IMR-90 (cell line): ENCODE results near the gene FAS. TPM values are rescaled to one million over a fixed set of nuclear protein-coding genes. Genes with fewer than 3 reads are reported as not detected.

ENCODE experiments used
- ATAC-seq: fragments of 200-7000 bp; cut with Tn5 transposase; 2 replicates; pipeline ENCODE4 v1.9.1; 2020; ENCODE audit warnings: low read depth, mild to moderate bottlenecking, moderate library complexity
- BruUV-seq: library from RNA; stranded (reverse); fragments of 400-500 nt; replicated peaks from 2 replicates; lab custom pipeline; 2021; lab: Mats Ljungman, UMichigan
- CTCF ChIA-PET: fragments of 300-600 bp; formaldehyde crosslinking; extraction: SDS; loops from one replicate; lab custom pipeline; 2021; ENCODE audit warnings: antibody characterized with exemption; lab: Yijun Ruan, JAX
- POLR2A ChIA-PET: fragments of 300-600 bp; sonication (Branson Sonifier 250); formaldehyde crosslinking; loops from one replicate; lab custom pipeline; 2022; ENCODE audit warnings: antibody characterized with exemption; ENCODE audit not compliant: unreplicated experiment; lab: Charles Lee
- DNase-seq: peaks from one replicate; pipeline ENCODE4 v3.0.0; 2013
- H2AFZ ChIP-seq: replicated peaks from 2 replicates; pipeline ENCODE3; 2013; ENCODE audit warnings: low read length, mild to moderate bottlenecking; ENCODE audit not compliant: poor library complexity
- H2AK5ac ChIP-seq: 2 replicates; pipeline ENCODE4 v1.6.1; 2013; ENCODE audit warnings: low read depth, low read length, inconsistent platforms
- H2AK9ac ChIP-seq: replicated peaks from 2 replicates; pipeline ENCODE3; 2013; ENCODE audit warnings: mild to moderate bottlenecking, low read depth, low read length, moderate library complexity; ENCODE audit not compliant: poor library complexity
- H2BK120ac ChIP-seq: 2 replicates; pipeline ENCODE4 v1.6.1; 2013; ENCODE audit warnings: low read depth, low read length, inconsistent platforms
- H2BK15ac ChIP-seq: 3 replicates; pipeline ENCODE4 v1.6.1; 2013; ENCODE audit warnings: low read depth, low read length, inconsistent platforms
- H2BK20ac ChIP-seq: 2 replicates; pipeline ENCODE4 v1.6.1; 2013; ENCODE audit warnings: low read depth, mild to moderate bottlenecking, inconsistent platforms, low read length, moderate library complexity
- H2BK5ac ChIP-seq: 2 replicates; pipeline ENCODE4 v1.6.1; 2013; ENCODE audit warnings: mild to moderate bottlenecking, low read depth, low read length, inconsistent platforms; ENCODE audit not compliant: poor library complexity, severe bottlenecking
- H3K14ac ChIP-seq: replicated peaks from 2 replicates; pipeline ENCODE4 v1.6.1; 2013; ENCODE audit warnings: low read depth, low read length, inconsistent platforms
- H3K18ac ChIP-seq: 2 replicates; pipeline ENCODE4 v1.6.1; 2013; ENCODE audit warnings: low read depth, low read length, control low read depth
- H3K23ac ChIP-seq: 2 replicates; pipeline ENCODE4 v1.6.1; 2013; ENCODE audit warnings: low read depth, low read length, inconsistent platforms
- H3K27ac ChIP-seq: 2 replicates; pipeline ENCODE4 v1.5.1; 2013; ENCODE audit warnings: mild to moderate bottlenecking, control low read depth, low read length; ENCODE audit not compliant: insufficient read depth
- H3K27me3 ChIP-seq: 2 replicates; pipeline ENCODE4 v1.6.1; 2013; ENCODE audit warnings: low read length; ENCODE audit not compliant: control insufficient read depth, insufficient read depth
- H3K36me3 ChIP-seq: 2 replicates; pipeline ENCODE4 v1.6.1; 2013; ENCODE audit warnings: low read length, mixed read lengths; ENCODE audit not compliant: control insufficient read depth, insufficient read depth
- H3K4ac ChIP-seq: 2 replicates; pipeline ENCODE4 v1.6.1; 2013; ENCODE audit warnings: low read depth, low read length, inconsistent platforms
- H3K4me1 ChIP-seq: 2 replicates; pipeline ENCODE4 v1.6.1; 2013; ENCODE audit warnings: low read length, mixed read lengths; ENCODE audit not compliant: control insufficient read depth, insufficient read depth
- H3K4me2 ChIP-seq: 2 replicates; pipeline ENCODE4 v1.6.1; 2013; ENCODE audit warnings: low read depth, mild to moderate bottlenecking, control low read depth, low read length, moderate library complexity
- H3K4me3 ChIP-seq: 2 replicates; pipeline ENCODE4 v1.5.1; 2013; ENCODE audit warnings: low read depth, mild to moderate bottlenecking, control low read depth, low read length, moderate library complexity; ENCODE audit not compliant: insufficient read depth
- H3K56ac ChIP-seq: 2 replicates; pipeline ENCODE4 v1.6.1; 2013; ENCODE audit warnings: low read length, inconsistent platforms; ENCODE audit not compliant: insufficient read depth; ENCODE audit errors: extremely low read depth
- H3K79me1 ChIP-seq, 2 experiments: 2 replicates each; pipeline ENCODE4 v1.6.1; 2013; ENCODE audit warnings: low read length in 2 of 2, inconsistent platforms in 1 of 2, low read depth in 1 of 2
- H3K9ac ChIP-seq: 2 replicates; pipeline ENCODE4 v1.6.1; 2013; ENCODE audit warnings: low read depth, low read length, control low read depth
- H3K9me1 ChIP-seq: 2 replicates; pipeline ENCODE4 v1.6.1; 2013; ENCODE audit warnings: low read length, inconsistent platforms; ENCODE audit not compliant: insufficient read depth
- H3K9me3 ChIP-seq: 2 replicates; pipeline ENCODE4 v1.6.1; 2013; ENCODE audit warnings: low read length; ENCODE audit not compliant: control insufficient read depth, insufficient read depth
- H4K20me1 ChIP-seq: 2 replicates; pipeline ENCODE4 v1.6.1; 2013; ENCODE audit warnings: low read length, inconsistent platforms; ENCODE audit not compliant: insufficient read depth
- H4K5ac ChIP-seq: 2 replicates; pipeline ENCODE4 v1.6.1; 2013; ENCODE audit warnings: mild to moderate bottlenecking, low read depth, low read length, control low read depth
- H4K8ac ChIP-seq, 2 experiments: 2 replicates each; pipeline ENCODE4 v1.6.1; 2013; ENCODE audit warnings: low read depth in 2 of 2, low read length in 2 of 2, control low read depth in 1 of 2, inconsistent platforms in 1 of 2
- H4K91ac ChIP-seq: 2 replicates; pipeline ENCODE4 v1.6.1; 2013; ENCODE audit warnings: low read depth, low read length, inconsistent platforms; ENCODE audit not compliant: insufficient read depth
- RAD21 ChIP-seq: IDR thresholded peaks from 2 replicates; pipeline ENCODE4 v1.6.1; 2012; ENCODE audit warnings: low read length, improper control_type of control experiment
- WGBS, 2 experiments: methylation state at CpG; one replicate each; pipeline versions ENCODE4 v1.1.5 to v1.1.7; 2013; ENCODE audit warnings: missing lambda C conversion rate in 2 of 2; ENCODE audit not compliant: insufficient read length in 1 of 2; ENCODE audit errors: extremely low coverage in 2 of 2; 5-methylcytosine and 5-hydroxymethylcytosine counted together
- dilution Hi-C: fragments of 300-500 bp; cut with HindIII; formaldehyde crosslinking; loops from one replicate; pipeline ENCODE4 v1.14.3; 2018; ENCODE audit warnings: low sequenced_read_pairs; ENCODE audit not compliant: unreplicated experiment
- in situ Hi-C: fragments of 300-500 bp; cut with MboI; formaldehyde crosslinking; loops from 3 replicates; pipeline ENCODE4 v1.14.3; 2019; ENCODE audit warnings: low sequenced_read_pairs, inconsistent platforms, mixed read lengths
- intact Hi-C: fragments of 100-400 bp; cut with micrococcal nuclease; formaldehyde crosslinking; loops from 2 replicates; pipeline ENCODE4 v1.10.0; 2022
- polyA plus RNA-seq, 3 experiments: library from polyadenylated mRNA; depleted of rRNA; stranded (reverse); fragments of >200 nt; gene quantifications; 2 replicates each; pipeline ENCODE4 v1.2.3, GENCODE V29; 2012; ENCODE audit warnings: low replicate concordance in 1 of 3
- total RNA-seq: library from RNA; depleted of rRNA; stranded (reverse); fragments of >200 nt; gene quantifications from 2 replicates; pipeline ENCODE4 v1.2.3, GENCODE V29; 2012

FAS gene
- total and polyA plus RNA-seq, 2 of the 4 experiments (the other 2 are of a cell fraction), result 34.3 to 53.8 TPM

- H3K4me3 ChIP-seq, result no peak overlapping the region
- H3K9me3 ChIP-seq, result no peaks in the 10 kb centered on the region
- no peak overlapping the region for H3K9ac ChIP-seq
- dilution Hi-C loops, result no loop called here
- H3K4me1 ChIP-seq, result no peaks in the 10 kb centered on the region
- no peak overlapping the region for H3K4me2 ChIP-seq
- no peak overlapping the region for H3K27ac ChIP-seq
- CTCF ChIA-PET, result interaction anchor here (0.6 kb wide), 1 partner anchor 55 kb away, joined by 3 read pairs; no protein-coding TSS in a partner anchor
- POLR2A ChIA-PET, result no interaction called here
- peaks cover 5% of the 10 kb centered on the region; the same call in 1 of the 2 replicates for H3K9me1 ChIP-seq
- H2AFZ ChIP-seq, result no peak overlapping the region
- no peak for TF ChIP-seq RAD21
- no peak overlapping the region for H2BK5ac ChIP-seq
- H3K56ac ChIP-seq, result no peak overlapping the region
- no peaks in the 10 kb centered on the region for H3K79me1 ChIP-seq
- H3K27me3 ChIP-seq, result no peaks in the 10 kb centered on the region
- intact Hi-C loops, result no loop called here
- H3K23ac ChIP-seq, result no peak overlapping the region
- ATAC-seq, result no peak
- H2BK20ac ChIP-seq, result no peak overlapping the region
- H4K5ac ChIP-seq, result no peak overlapping the region
- BruUV-seq, result no TSS peak
- in situ Hi-C loops, result no loop called here
- no peak overlapping the region for H3K18ac ChIP-seq
- H2BK120ac ChIP-seq, result no peak overlapping the region
- H3K4ac ChIP-seq, result no peak overlapping the region
- H4K20me1 ChIP-seq, result no peaks in the 10 kb centered on the region
- H2AK5ac ChIP-seq, result no peak overlapping the region
- no peak overlapping the region for H4K91ac ChIP-seq
- H2BK15ac ChIP-seq, result no peak overlapping the region
- no peak overlapping the region for H2AK9ac ChIP-seq
- H3K36me3 ChIP-seq, result 0 out of 2 replicates have a peak, but pooled peaks cover 1% of the 10 kb centered on the region
- no peak for DNase-seq
- no peak overlapping the region for H3K14ac ChIP-seq
- H4K8ac ChIP-seq, result no peak overlapping the region
- WGBS, 2 experiments, result no CpG with 5 or more reads among the region's 4 CpGs
Measured at GRCh38 chr10:89043052-89043451, 52.5 kb downstream of the FAS start.
